Measurements from ENCODE around the gene NOC3L.

DNA sequence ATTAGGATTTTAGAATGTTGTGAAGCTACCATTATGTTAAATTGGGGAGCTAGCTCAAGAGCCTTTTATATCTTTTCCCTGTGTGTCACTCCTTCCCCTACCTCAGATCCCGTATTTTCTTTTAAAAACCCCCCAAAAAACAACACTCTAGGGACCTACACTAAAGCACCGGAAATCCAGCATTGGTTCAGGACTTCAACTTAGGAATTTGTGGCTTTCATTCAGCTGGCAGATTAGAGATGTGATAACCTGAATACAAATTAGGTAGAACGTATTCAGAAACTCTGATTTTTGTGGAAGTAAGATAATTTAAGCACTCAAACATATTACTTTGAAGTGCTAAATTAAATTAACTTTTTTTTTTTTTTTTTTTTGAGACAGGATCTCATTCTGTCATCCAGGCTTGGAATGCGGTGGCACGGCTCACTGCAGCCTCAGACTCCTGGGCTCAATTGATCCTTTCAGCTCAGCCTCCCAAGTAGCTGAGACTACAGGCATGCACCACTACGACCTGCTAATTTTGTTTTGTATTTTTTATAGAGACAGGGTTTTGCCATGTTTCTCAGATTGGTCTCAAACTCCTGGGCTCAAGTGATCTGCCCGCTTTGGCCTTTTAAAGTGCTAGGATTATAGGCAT is 46.4 kb upstream of the NOC3L start:
- TF ChIP-seq CTCF (IDR thresholded peaks at IDR 0.05) (no peak), POLR2A (IDR thresholded peaks at IDR 0.05) (no peak), EP300 (IDR thresholded peaks at IDR 0.05; ENCODE audit: low read depth) (no peak), POLR2AphosphoS5 (IDR thresholded peaks at IDR 0.05) (no peak)

All from transverse colon (tissue), 4 donors.